SKM-1 (cell line): Measurements from ENCODE around the gene STEAP1.
"Not testable (repeated sequence)": the region's sequence is repeated elsewhere in the genome, so short reads cannot be mapped to it uniquely, and the experiment has no call there.

ENCODE experiments used
- DNase-seq: peaks from one replicate; lab custom pipeline; 2025; ENCODE audit not compliant: unreplicated experiment; lab: John Stamatoyannopoulos, UW

The STEAP1 gene

GRCh38 chr7:90153943-90154771, at the start of gene STEAP1:
STEAP1 (plus strand) TSS chr7:90154469; CDS start chr7:90159789, 5,320 bp downstream.
- DNase-seq = peak; percentile 35

GRCh38 chr7:90114972-90115371, 39.3 kb upstream of the STEAP1 start:
- not testable (repeated sequence) for DNase-seq

GRCh38 chr7:90118551-90119177, 35.6 kb upstream of the STEAP1 start:
- not testable (repeated sequence) for DNase-seq

- no peak for DNase-seq
Measured at GRCh38 chr7:90119178-90119971, 34.9 kb upstream of the STEAP1 start.

- DNase-seq = not testable (repeated sequence)
Measured at GRCh38 chr7:90120205-90120604, 34.1 kb upstream of the STEAP1 start.

- DNase-seq = not testable (repeated sequence)
Measured at GRCh38 chr7:90131746-90132145, 22.5 kb upstream of the STEAP1 start.

- DNase-seq = not testable (repeated sequence)
Measured at GRCh38 chr7:90147079-90147960, 6.9 kb upstream of the STEAP1 start.

GRCh38 chr7:90149428-90149827, 4.8 kb upstream of the STEAP1 start:
- DNase-seq = peak; percentile 20

GRCh38 chr7:90151884-90152283, 2.4 kb upstream of the STEAP1 start:
- not testable (repeated sequence) for DNase-seq

GRCh38 chr7:90152642-90153253, 1.5 kb upstream of the STEAP1 start:
- DNase-seq = peak; percentile 17

GRCh38 chr7:90155206-90155605, 937 bp downstream of the STEAP1 start:
- no peak for DNase-seq

GRCh38 chr7:90157331-90157730, 3.1 kb downstream of the STEAP1 start:
- not testable (repeated sequence) for DNase-seq

GRCh38 chr7:90157761-90158350, 3.6 kb downstream of the STEAP1 start:
- DNase-seq = not testable (repeated sequence)

- no peak for DNase-seq
Measured at GRCh38 chr7:90163534-90163933, 9.3 kb downstream of the STEAP1 start.

- no peak for DNase-seq
Measured at GRCh38 chr7:90165724-90166123, 11.5 kb downstream of the STEAP1 start.

GRCh38 chr7:90166153-90166552, 11.9 kb downstream of the STEAP1 start:
- no peak for DNase-seq

GRCh38 chr7:90167361-90167760, 13.1 kb downstream of the STEAP1 start:
- DNase-seq = no peak

- no peak for DNase-seq
Measured at GRCh38 chr7:90169891-90170290, 15.6 kb downstream of the STEAP1 start.

- DNase-seq = no peak
Measured at GRCh38 chr7:90172121-90172520, 17.9 kb downstream of the STEAP1 start.

- DNase-seq = no peak
Measured at GRCh38 chr7:90172624-90173023, 18.4 kb downstream of the STEAP1 start.
